NCI-H345 (cell line): ENCODE measurements around the gene UBE2V1.
A peak's percentile ranks its signal among the peaks of the same experiment; 100 is the strongest.

Experiments
- DNase-seq: peaks from one replicate; lab custom pipeline; 2025; lab: John Stamatoyannopoulos, UW

UBE2V1 gene

DNA sequence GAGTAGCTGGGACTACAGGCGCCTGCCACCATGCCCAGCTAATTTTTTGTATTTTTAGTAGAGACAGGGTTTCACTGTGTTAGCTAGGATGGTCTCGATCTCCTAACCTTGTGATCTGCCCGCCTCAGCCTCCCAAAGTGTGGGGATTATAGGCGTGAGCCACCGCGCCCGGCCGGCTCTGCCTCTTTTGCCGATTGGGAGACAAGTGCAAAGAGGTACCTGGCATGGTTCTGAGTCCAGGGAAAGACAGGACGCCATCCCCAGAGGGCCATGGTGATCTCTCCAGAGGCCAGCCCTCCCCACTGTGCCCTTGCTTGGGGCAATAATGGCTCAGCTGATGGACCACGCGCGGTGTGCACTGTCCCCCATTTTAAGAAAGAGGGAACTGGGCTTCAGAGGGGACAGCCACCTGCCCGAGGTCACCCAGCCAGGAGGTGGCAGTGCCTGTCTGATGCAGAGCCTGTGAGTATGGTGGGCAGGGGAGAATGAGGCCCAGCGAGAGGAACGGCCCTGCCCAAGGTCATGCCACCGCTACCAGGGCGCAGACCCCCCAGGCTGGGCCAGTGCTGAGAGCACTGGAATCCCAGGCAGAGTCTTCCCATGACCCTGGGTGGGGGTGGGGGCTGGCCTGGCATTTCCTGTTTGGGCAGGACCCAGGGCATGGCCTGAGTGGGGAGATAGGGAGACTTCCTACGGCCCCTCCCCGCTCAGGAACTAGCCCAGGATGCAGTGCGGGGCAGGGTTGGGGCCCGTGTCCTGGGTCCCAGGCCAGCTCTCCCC, 69.2 kb downstream of the UBE2V1 start:
- DNase-seq: no peak

DNA sequence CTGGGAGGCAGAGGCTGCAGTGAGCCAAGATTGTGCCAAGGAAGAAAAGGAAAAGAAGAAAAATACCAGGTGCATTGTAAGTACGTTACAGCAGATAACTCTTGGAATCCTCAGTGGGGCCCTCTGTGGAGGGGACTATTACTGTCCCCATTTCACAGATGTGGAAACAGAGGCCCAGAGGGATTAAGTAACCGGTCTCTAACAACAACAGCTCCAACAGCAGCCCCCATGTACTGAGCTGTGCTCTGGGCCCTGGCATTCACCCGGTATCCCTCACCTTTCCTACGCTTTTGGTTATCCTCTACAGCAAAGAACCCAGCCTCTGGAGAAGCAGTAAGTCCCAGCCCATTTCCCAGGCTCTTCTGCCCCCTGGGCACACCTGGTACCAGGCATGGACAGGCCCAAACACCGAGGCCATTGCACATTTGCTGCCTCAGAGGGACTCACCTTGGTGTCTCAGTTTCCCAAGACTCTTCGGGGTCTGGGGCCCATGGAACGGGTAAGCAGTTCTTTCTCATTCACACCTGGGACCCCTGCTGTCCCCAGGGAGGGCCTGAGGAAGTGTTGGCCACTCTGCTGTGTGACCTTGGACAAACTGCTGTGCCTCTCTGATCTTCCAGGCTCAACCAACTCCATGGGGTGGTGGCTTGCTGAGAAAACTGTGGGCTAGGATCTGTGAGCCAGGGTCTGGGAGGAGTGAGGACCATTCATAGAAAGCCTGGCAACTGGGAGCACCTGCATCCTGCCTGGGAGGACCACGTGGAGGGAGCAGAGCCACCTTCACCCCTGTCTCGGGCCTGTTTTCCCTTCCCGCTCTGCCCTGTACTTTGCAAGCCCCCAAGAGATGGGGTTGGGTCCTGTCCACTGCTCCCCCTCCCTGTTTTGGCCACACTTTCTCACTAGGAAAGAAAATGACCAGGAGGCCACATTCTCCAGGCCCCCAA, 70.3 kb downstream of the UBE2V1 start:
- DNase-seq: no peak

DNA sequence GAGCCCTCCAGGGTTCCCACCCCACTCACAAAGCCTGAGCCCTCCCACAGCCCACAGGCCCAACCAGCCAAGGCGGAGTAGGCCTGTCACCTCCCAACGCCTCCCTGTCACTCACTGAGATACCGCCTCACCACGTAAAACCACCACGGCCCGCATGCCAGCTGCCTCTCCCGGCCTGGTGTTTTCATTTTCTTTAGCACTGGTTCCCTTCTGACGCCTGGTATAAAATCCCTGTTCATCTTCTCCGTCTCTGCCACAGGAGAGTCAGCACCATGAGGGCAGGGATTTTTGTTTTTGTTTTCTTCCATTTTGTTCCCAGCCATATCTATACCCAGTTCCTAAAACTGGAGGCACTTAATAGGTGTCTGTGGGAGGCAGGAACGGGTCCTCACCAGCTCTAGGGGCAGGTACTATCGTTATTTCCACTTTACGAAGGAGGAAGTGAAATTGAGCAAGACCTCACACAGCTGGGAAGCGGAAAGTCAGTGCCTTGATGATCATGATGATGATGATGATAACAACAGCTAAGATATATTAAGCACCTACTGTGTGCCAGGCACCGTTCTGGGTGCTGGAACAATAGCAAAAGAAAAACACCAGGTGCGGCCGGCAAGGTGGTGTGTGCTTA, 71.6 kb downstream of the UBE2V1 start:
- no peak for DNase-seq

DNA sequence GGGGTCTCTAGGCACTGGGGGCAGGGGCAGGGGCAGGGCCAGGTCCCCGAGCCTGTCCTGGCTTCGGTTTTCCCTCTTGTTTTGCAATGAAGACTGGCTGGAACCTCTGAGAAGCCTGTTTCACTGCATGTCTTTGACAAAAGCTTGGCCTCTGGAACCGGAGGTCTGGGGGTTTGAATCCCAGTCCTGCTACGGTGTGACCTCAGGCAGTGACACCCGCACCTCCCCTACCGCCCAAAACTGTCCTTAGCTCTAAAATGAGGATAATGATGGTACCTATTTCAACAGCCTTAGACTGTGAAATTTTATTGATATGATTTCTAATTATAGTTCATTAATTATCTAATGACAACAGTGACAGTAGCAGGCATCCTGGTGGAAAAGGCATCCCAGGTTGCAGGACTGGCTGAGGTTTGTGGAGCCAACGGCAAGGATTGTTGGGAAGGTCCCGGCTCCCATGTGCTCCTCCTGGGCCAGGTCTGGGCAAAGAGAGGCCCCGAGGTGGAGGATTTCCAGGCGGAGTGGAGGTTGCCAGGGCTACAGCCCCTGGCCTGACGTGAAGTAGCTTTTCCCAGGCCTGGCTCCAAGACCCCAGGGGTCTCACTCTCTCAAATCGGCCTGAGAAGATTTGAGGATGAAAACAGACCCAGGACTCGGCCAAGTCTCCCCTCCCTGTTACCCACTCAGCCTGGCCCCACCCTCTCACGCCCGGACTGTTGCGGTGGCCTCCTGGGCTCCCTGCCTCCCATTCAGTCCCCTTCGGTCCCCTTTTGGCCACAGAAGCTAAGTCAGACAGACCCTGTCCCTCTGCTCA, 72.3 kb downstream of the UBE2V1 start:
- no peak for DNase-seq

DNA sequence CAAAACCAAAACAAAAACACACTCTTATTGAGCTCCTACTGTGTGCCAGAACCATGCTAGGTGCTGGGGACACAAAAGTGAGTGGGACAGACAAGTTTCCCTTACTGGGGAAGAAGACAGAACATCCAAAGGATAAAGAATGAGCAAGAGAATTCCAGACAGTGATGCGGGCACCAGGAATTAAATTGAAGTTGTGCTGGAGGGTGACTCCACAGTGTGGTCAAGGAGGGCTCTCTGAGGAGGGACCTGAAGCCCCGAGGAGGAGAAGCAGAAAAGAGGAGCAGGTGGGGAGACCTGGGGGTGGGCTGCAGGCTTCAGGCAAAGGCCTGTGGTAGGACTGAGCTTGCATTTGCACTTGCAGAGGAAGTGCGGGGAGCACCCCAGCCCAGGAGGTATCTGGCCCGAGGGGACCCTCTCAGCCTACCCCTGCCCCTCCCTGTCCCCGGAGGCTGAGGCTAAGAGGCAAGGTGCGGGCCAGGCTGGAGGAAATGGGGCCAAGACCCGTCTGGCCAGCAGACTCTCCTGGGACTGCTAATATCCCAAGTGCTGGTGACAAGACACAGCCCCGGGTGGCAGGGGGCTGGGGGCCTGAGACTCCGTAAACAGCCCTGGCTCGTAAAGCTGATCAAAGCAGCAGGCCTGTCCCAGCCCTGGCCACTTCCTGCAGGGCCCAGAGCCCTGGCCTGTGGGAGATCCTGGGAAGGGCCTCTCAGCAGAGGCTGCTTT, 73.1 kb downstream of the UBE2V1 start:
- no peak for DNase-seq

DNA sequence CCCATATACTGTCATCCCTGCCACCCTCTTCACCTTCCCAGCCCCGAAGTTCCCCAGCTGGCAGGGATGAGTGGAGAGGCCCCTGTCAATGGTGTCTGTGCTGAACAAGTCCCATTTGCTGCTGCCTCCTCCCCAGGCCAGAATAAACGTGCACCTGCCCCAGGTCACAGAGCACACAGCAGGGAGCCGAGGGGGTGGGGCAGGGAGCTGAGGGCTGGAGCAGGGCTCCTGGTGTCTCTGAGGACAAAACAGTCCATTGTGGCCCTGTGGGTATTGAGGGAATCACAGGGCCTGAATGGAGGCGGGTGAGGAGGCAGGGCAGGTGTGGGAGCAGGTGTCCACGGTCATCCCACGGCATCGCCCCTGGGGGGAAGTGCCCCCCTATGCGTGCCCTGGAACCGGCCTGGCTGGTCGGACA, 74.4 kb downstream of the UBE2V1 start:
- peak; percentile 87 for DNase-seq

DNA sequence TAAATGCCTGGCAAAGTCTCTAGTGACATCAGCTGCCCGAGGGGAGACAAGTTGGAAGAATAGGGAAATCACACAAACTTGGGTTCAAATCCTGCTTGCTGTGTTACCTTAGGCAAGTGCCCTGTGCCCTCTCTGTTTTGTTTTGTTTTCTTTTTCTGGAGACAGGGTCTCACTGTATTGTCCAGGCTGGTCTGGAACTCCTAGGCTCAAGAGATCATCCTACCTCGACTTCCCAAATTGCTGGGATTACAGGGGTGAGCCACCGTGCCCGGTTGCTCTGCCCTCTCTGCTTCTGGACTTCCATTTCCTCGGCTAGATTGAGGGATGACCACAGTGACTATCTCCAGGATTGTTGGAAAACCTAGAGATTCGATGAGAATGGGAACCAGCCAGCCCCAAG, 74.8 kb downstream of the UBE2V1 start:
- DNase-seq: no peak

DNA sequence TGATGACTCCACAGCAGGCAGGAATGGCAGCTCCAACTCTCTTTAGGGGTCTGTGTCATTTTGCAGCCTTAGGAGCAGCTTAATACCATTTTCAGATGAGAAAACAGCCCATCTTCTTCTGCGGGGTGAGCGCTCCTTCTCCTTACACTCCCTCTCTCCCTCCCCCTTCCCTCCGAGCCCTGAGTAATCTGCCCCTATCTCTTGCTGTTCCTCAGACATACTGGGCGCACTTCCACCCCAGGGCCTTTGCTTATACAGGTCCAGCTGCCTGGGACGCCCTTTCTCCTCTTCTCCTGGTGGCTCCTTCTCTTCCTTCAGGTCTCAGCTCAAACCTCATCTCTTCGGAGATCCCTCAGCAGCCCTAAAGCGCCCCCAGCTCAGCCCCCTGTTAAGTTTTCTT, 75.4 kb downstream of the UBE2V1 start:
- DNase-seq: no peak

DNA sequence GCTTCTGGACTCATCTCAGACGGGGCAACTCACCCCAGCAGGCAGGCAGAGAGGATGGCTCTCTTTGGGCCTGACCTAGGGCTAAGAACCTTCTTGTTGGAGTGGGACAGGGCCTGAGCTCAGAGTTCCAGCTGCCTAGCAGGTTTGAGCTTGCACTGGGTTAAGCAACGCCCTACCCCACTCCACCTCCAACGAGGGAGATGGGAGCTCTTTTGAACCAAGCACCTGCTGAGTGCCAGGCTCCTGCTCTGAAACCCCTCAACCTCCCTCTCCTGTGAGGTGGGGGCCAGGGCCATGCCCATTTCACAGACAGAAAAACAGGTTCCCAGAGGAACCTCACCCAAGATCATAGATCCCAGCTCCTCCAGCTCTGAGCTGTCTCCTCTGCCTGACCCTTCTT, 75.8 kb downstream of the UBE2V1 start:
- peak; percentile 42 for DNase-seq

DNA sequence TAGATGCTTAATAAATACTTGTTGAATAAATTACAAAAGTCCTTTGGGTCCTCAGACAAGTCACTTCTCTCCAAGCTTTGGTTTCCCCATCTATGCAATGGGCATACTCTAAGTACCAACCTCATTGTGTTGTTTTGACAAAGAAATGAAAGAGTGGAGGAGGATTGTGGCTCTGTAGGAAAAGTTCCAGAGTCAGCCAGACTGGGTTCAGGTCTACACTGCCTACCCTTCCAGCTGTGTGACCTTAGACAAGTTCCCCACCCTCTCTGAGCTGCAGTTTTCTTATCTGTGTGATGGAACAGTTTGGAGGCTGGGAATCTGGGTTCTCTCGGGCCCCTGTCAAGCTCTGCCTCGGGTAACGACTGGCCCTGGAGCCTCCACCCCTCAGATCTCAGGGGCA, 76.2 kb downstream of the UBE2V1 start:
- DNase-seq: no peak

DNA sequence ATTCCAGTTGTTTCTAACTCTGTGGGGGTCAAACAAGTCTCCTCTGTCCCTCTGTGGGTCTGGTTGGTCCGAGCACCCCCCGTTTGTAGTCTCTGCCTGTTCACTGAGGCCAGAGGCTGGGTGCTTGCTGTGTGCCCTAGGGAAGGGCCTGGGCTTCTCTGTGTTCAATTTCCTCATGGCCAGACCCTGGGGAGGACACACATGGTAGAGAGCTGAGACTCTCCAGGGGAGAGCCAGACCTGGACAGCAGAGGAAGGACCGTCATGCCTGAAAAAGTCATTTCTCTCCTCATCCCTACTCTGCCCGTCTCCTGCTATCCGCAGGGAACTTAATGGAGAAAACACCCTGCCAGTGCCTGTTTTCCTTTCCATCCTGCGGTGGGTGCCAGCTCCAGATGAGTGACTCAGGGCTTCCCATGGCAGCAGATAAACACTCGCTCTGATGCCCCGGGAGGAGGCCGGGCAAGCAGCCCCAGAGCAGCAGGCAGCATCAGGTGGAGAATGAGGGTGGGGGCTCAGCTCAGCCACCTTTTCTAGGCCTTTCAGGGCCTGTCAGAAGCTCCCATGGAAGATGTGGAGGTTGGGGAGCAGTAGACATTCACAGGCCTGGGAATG, 78.3 kb downstream of the UBE2V1 start:
- peak; percentile 40 for DNase-seq

DNA sequence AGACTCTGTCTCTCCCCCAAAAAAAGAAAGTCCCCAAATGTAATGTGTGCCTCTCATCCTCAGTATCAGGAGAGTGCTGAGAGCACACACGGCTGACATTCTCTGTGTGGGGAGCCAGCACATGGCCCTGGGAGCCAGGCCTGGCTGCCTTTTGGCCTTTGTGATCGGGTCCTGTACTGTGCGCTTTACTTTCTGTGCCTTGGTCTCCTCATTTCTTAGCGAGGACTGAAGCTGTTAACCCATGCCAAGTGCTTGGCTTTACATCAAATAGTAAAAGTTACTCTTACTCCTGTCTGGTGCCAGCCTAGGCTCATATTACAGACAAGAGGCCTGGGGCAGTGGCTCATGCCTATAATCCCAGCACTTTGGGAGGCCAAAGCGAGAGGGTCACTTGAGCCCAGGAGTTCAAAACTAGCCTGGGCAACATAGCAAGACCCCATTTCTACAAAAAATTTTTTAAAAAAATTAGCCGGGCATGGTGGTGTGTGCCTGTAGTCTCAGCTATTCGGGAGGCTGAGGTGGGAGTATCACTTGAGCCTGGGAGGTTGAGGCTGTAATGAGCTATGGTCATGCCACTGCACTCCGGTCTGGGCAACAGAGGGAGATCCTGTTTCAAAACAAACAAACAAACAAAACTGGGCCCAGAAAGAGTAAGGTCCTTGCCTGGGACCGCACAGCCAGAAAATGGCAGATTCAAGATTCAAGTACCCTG, 79.8 kb downstream of the UBE2V1 start:
- no peak for DNase-seq
